Measurements from ENCODE around the gene KCNK7. TPM values are rescaled to one million over a fixed set of nuclear protein-coding genes. Genes with fewer than 3 reads are reported as not detected.

Gene KCNK7
- total and polyA plus RNA-seq, 2 experiments from 2014 or later = 0.60 TPM; not detected in 1

DNA sequence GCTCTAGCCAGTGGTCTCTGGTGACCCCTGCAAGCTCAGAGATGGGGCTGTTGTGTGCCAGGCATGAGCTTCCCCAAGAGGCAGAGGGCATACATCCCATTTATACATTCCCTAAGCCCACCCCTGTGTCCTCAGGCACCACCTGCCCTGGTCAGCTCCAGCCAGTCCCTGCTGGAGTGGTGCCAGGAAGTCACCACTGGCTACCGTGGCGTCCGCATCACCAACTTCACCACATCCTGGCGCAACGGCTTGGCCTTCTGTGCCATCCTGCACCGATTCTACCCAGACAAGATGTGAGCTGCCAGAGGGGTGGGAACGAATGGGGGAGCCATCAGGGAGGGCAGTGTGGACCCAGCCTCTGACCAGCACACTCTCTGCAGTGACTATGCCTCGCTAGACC, 11.5 kb downstream of the KCNK7 start (continued):
- TF ChIP-seq, protein P1, sequence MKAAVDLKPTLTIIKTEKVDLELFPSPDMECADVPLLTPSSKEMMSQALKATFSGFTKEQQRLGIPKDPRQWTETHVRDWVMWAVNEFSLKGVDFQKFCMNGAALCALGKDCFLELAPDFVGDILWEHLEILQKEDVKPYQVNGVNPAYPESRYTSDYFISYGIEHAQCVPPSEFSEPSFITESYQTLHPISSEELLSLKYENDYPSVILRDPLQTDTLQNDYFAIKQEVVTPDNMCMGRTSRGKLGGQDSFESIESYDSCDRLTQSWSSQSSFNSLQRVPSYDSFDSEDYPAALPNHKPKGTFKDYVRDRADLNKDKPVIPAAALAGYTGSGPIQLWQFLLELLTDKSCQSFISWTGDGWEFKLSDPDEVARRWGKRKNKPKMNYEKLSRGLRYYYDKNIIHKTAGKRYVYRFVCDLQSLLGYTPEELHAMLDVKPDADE (IDR thresholded peaks at IDR 0.05) = no peak
- TF ChIP-seq, protein P2, sequence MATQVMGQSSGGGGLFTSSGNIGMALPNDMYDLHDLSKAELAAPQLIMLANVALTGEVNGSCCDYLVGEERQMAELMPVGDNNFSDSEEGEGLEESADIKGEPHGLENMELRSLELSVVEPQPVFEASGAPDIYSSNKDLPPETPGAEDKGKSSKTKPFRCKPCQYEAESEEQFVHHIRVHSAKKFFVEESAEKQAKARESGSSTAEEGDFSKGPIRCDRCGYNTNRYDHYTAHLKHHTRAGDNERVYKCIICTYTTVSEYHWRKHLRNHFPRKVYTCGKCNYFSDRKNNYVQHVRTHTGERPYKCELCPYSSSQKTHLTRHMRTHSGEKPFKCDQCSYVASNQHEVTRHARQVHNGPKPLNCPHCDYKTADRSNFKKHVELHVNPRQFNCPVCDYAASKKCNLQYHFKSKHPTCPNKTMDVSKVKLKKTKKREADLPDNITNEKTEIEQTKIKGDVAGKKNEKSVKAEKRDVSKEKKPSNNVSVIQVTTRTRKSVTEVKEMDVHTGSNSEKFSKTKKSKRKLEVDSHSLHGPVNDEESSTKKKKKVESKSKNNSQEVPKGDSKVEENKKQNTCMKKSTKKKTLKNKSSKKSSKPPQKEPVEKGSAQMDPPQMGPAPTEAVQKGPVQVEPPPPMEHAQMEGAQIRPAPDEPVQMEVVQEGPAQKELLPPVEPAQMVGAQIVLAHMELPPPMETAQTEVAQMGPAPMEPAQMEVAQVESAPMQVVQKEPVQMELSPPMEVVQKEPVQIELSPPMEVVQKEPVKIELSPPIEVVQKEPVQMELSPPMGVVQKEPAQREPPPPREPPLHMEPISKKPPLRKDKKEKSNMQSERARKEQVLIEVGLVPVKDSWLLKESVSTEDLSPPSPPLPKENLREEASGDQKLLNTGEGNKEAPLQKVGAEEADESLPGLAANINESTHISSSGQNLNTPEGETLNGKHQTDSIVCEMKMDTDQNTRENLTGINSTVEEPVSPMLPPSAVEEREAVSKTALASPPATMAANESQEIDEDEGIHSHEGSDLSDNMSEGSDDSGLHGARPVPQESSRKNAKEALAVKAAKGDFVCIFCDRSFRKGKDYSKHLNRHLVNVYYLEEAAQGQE (IDR thresholded peaks at IDR 0.05; ENCODE audit: unreplicated experiment) = no peak
- no peak for TF ChIP-seq CREB1 (CRISPR knock-in tag; IDR thresholded peaks at IDR 0.05; ENCODE audit: low read depth)
- TF ChIP-seq EZH2phosphoT487 (IDR thresholded peaks at IDR 0.05; ENCODE audit: unreplicated experiment) = no peak
- TF ChIP-seq, protein P3, sequence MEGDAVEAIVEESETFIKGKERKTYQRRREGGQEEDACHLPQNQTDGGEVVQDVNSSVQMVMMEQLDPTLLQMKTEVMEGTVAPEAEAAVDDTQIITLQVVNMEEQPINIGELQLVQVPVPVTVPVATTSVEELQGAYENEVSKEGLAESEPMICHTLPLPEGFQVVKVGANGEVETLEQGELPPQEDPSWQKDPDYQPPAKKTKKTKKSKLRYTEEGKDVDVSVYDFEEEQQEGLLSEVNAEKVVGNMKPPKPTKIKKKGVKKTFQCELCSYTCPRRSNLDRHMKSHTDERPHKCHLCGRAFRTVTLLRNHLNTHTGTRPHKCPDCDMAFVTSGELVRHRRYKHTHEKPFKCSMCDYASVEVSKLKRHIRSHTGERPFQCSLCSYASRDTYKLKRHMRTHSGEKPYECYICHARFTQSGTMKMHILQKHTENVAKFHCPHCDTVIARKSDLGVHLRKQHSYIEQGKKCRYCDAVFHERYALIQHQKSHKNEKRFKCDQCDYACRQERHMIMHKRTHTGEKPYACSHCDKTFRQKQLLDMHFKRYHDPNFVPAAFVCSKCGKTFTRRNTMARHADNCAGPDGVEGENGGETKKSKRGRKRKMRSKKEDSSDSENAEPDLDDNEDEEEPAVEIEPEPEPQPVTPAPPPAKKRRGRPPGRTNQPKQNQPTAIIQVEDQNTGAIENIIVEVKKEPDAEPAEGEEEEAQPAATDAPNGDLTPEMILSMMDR (conservative IDR thresholded peaks at IDR 0.05; ENCODE audit: low read depth in 2 of 2) = no peak

DNA sequence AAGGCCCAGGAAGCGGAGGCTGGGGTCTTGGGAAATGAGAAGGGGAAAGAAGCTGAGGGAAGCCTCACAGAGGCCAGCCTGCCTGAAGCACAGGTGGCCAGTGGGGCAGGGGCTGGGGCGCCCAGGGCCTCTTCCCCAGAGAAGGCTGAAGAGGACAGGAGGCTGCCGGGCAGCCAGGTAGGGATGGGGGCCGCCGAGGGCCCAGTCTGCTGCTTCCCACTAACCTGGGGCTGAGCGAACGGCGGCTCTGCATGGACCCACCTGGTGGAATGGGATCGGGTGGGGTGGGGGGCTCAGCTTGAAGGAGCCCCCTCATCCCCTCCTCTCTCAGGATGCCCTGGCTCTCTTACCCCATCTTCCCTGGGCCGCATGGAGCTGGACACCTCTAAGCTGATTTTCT, 12.0 kb downstream of the KCNK7 start:
- Histone ChIP-seq H3K27me3 (ENCODE audit: insufficient read depth) (peaks cover 58% of the 10 kb centered on the region), H3K9me2 (ENCODE audit: insufficient read depth) (no peaks in the 10 kb centered on the region), H2AFZ (no peak overlapping the region), H3K4me2 (no peak overlapping the region), H3K4me3 (no peak overlapping the region), H3F3A (replicated peaks; ENCODE audit: low read depth) (peaks cover 10% of the 10 kb centered on the region), H3K79me2 (replicated peaks; ENCODE audit: insufficient read depth) (no peaks in the 10 kb centered on the region), H3K36me3 (ENCODE audit: insufficient read depth) (no peaks in the 10 kb centered on the region), H3K27ac (ENCODE audit: low read depth) (no peak overlapping the region), H3K4me1 (ENCODE audit: insufficient read depth) (no peaks in the 10 kb centered on the region), H4K20me1 (replicated peaks; ENCODE audit: insufficient read depth) (no peaks in the 10 kb centered on the region)
- peaks cover 13% of the 10 kb centered on the region for H3K4me1 Mint-ChIP-seq
- no peak for DNase-seq (ENCODE audit: low spot score)
- ATAC-seq = no peak
- no peak overlapping the region for H3K27ac Mint-ChIP-seq
- no peaks in the 10 kb centered on the region for H3K9me3 Mint-ChIP-seq
- H3K36me3 Mint-ChIP-seq (ENCODE audit: low read depth) = no peaks in the 10 kb centered on the region
- H3K27me3 Mint-ChIP-seq (ENCODE audit: insufficient read depth, low read depth, poor library complexity) = peaks cover 56% of the 10 kb centered on the region
- TF ChIP-seq EZH2 (IDR thresholded peaks at IDR 0.05; ENCODE audit: low read depth, unreplicated experiment) (no peak), EZH2phosphoT487 (IDR thresholded peaks at IDR 0.05; ENCODE audit: unreplicated experiment) (no peak)
- TF ChIP-seq, protein P3 (conservative IDR thresholded peaks at IDR 0.05; ENCODE audit: low read depth in 2 of 2) = no peak
- no peak overlapping the region; the same call in 2 of the 3 replicates for H3K4me3 Mint-ChIP-seq

Data from GM23338 (cell line).